NK-92 treated with Interleukin-12 subunit alpha and Interleukin-12 subunit beta, amount 100 ng/mL, for 24 hours (cell line): ENCODE results near the gene CLEC16A.
"Not testable (repeated sequence)": the region's sequence is repeated elsewhere in the genome, so short reads cannot be mapped to it uniquely, and the experiment has no call there.

ENCODE experiments used
- DNase-seq: peaks from one replicate; lab custom pipeline; 2025; lab: John Stamatoyannopoulos, UW

Gene CLEC16A

GRCh38 chr16:10941127-10941933 lies 3.0 kb upstream of the CLEC16A start:
- no peak for DNase-seq

GRCh38 chr16:10941935-10942351 lies 2.4 kb upstream of the CLEC16A start:
- DNase-seq: not testable (repeated sequence)

- peak; percentile 68 for DNase-seq
These were observed 1.9 kb upstream of the CLEC16A start, which contains the start of gene DEXI for GRCh38 chr16:10942352-10943063. DEXI (minus strand) TSS chr16:10942468; CDS start chr16:10942005, 463 bp downstream.

GRCh38 chr16:10943064-10943353 lies 1.4 kb upstream of the CLEC16A start:
- no peak for DNase-seq

GRCh38 chr16:10945065-10945787 lies 862 bp downstream of the CLEC16A start:
- DNase-seq: no peak

- DNase-seq: no peak
These were observed 1.9 kb downstream of the CLEC16A start for GRCh38 chr16:10946308-10946707.

- no peak for DNase-seq
These were observed 2.9 kb downstream of the CLEC16A start for GRCh38 chr16:10947211-10947787.

- DNase-seq: no peak
These were observed 5.1 kb downstream of the CLEC16A start for GRCh38 chr16:10949424-10949970.

- DNase-seq: no peak
These were observed 6.0 kb downstream of the CLEC16A start for GRCh38 chr16:10950393-10950792.

GRCh38 chr16:10951026-10951425 lies 6.7 kb downstream of the CLEC16A start:
- DNase-seq: no peak

- no peak for DNase-seq
These were observed 10.5 kb downstream of the CLEC16A start for GRCh38 chr16:10954903-10955302.

- no peak for DNase-seq
These were observed 13.6 kb downstream of the CLEC16A start for GRCh38 chr16:10957771-10958482.

- no peak for DNase-seq
These were observed 14.8 kb downstream of the CLEC16A start for GRCh38 chr16:10959161-10959560.

- DNase-seq: no peak
These were observed 16.9 kb downstream of the CLEC16A start for GRCh38 chr16:10961231-10961630.

- peak; percentile 37 for DNase-seq
These were observed 19.9 kb downstream of the CLEC16A start for GRCh38 chr16:10964039-10964890.

GRCh38 chr16:10964891-10965326 lies 20.5 kb downstream of the CLEC16A start:
- DNase-seq: no peak

GRCh38 chr16:10965440-10966061 lies 21.2 kb downstream of the CLEC16A start:
- DNase-seq: no peak

- no peak for DNase-seq
These were observed 21.8 kb downstream of the CLEC16A start for GRCh38 chr16:10966129-10966528.

GRCh38 chr16:10966559-10966958 lies 22.2 kb downstream of the CLEC16A start:
- DNase-seq: not testable (repeated sequence)

- DNase-seq: no peak
These were observed 23.6 kb downstream of the CLEC16A start for GRCh38 chr16:10967986-10968385.
